GM23338 (cell line): ENCODE data around the gene MCIDAS.

Source experiments
- CREB1 ChIP-seq: fragments of 250-450 bp; sonication (Bioruptor Pico); IDR thresholded peaks from 2 replicates; pipeline ENCODE4 v1.5.0; 2020; ENCODE audit warnings: low read depth, mild to moderate bottlenecking, moderate library complexity
- EZH2 ChIP-seq: fragments of 200-600 bp; sonication (generic); IDR thresholded peaks from one replicate; pipeline ENCODE4 v1.8.0; 2017; ENCODE audit warnings: antibody characterized with exemption, mild to moderate bottlenecking, low read depth; ENCODE audit not compliant: unreplicated experiment
- EZH2phosphoT487 ChIP-seq: fragments of 200-600 bp; sonication (generic); IDR thresholded peaks from one replicate; pipeline ENCODE4 v1.8.1; 2018; ENCODE audit warnings: antibody characterized with exemption; ENCODE audit not compliant: unreplicated experiment
- JUNB ChIP-seq: IDR thresholded peaks from one replicate; pipeline ENCODE4 v1.6.1; 2016; ENCODE audit warnings: antibody characterized with exemption; ENCODE audit not compliant: unreplicated experiment
- NANOG ChIP-seq: IDR thresholded peaks from 2 replicates; pipeline ENCODE4 v1.6.1; 2016; ENCODE audit warnings: antibody characterized with exemption, borderline replicate concordance
- POLR2AphosphoS5 ChIP-seq: IDR thresholded peaks from 2 replicates; pipeline ENCODE4 v1.6.1; 2016; ENCODE audit warnings: antibody characterized with exemption, low read depth
- ZNF114 ChIP-seq: fragments of 250-450 bp; sonication (Bioruptor Pico); IDR thresholded peaks from 2 replicates; pipeline ENCODE4 v1.5.0; 2020; ENCODE audit warnings: mild to moderate bottlenecking, moderate library complexity
- ZNF331 ChIP-seq: fragments of 250-450 bp; sonication (Bioruptor Pico); IDR thresholded peaks from 2 replicates; pipeline ENCODE4 v1.5.0; 2020; ENCODE audit warnings: low read depth, mild to moderate bottlenecking, moderate library complexity
- TF ChIP-seq, protein P1 (sequence below), 2 experiments: fragments of 200-600 bp in 1 of 2; sonication (generic) in 1 of 2; conservative IDR thresholded peaks; 2 replicates each; pipeline versions ENCODE4 v1.5.1 to v1.6.1; 2016 to 2017; ENCODE audit warnings: antibody characterized with exemption in 2 of 2, low read depth in 2 of 2, mild to moderate bottlenecking in 2 of 2, moderate library complexity in 1 of 2
- TF ChIP-seq, protein P2 (sequence below): IDR thresholded peaks from 2 replicates; pipeline ENCODE4 v1.6.1; 2016; ENCODE audit warnings: antibody characterized with exemption
- TF ChIP-seq, protein P3 (sequence below): IDR thresholded peaks from one replicate; pipeline ENCODE4 v1.6.1; 2018; ENCODE audit warnings: antibody characterized with exemption; ENCODE audit not compliant: unreplicated experiment

DNA sequence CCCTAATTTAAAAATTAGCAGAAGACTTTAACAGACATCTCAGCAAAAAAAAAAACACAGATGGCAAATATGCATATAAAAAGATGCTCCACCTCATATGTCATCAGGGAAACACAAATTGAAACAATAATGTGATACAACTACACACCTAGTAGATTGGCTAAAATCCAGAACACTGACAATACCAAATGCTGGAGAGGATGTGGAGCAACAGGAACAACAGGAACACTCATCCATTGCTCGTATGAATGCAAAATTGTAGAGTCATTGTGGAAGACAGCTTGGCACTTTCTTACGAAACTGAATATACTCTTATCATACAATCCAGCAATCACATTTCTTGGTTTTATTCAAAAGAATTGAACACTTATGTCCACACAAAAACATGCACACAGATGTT lies 22.1 kb downstream of the MCIDAS start:
- TF ChIP-seq, protein P1, sequence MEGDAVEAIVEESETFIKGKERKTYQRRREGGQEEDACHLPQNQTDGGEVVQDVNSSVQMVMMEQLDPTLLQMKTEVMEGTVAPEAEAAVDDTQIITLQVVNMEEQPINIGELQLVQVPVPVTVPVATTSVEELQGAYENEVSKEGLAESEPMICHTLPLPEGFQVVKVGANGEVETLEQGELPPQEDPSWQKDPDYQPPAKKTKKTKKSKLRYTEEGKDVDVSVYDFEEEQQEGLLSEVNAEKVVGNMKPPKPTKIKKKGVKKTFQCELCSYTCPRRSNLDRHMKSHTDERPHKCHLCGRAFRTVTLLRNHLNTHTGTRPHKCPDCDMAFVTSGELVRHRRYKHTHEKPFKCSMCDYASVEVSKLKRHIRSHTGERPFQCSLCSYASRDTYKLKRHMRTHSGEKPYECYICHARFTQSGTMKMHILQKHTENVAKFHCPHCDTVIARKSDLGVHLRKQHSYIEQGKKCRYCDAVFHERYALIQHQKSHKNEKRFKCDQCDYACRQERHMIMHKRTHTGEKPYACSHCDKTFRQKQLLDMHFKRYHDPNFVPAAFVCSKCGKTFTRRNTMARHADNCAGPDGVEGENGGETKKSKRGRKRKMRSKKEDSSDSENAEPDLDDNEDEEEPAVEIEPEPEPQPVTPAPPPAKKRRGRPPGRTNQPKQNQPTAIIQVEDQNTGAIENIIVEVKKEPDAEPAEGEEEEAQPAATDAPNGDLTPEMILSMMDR (conservative IDR thresholded peaks at IDR 0.05; ENCODE audit: low read depth in 2 of 2), result no peak
- no peak for TF ChIP-seq POLR2AphosphoS5
- TF ChIP-seq EZH2, result no peak
- no peak for TF ChIP-seq EZH2phosphoT487
- TF ChIP-seq CREB1 (CRISPR knock-in tag), result no peak
- no peak for TF ChIP-seq ZNF331
- TF ChIP-seq, protein P2, sequence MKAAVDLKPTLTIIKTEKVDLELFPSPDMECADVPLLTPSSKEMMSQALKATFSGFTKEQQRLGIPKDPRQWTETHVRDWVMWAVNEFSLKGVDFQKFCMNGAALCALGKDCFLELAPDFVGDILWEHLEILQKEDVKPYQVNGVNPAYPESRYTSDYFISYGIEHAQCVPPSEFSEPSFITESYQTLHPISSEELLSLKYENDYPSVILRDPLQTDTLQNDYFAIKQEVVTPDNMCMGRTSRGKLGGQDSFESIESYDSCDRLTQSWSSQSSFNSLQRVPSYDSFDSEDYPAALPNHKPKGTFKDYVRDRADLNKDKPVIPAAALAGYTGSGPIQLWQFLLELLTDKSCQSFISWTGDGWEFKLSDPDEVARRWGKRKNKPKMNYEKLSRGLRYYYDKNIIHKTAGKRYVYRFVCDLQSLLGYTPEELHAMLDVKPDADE, result no peak
- TF ChIP-seq NANOG, result no peak
- no peak for TF ChIP-seq ZNF114 (CRISPR knock-in tag)
- TF ChIP-seq, protein P3, sequence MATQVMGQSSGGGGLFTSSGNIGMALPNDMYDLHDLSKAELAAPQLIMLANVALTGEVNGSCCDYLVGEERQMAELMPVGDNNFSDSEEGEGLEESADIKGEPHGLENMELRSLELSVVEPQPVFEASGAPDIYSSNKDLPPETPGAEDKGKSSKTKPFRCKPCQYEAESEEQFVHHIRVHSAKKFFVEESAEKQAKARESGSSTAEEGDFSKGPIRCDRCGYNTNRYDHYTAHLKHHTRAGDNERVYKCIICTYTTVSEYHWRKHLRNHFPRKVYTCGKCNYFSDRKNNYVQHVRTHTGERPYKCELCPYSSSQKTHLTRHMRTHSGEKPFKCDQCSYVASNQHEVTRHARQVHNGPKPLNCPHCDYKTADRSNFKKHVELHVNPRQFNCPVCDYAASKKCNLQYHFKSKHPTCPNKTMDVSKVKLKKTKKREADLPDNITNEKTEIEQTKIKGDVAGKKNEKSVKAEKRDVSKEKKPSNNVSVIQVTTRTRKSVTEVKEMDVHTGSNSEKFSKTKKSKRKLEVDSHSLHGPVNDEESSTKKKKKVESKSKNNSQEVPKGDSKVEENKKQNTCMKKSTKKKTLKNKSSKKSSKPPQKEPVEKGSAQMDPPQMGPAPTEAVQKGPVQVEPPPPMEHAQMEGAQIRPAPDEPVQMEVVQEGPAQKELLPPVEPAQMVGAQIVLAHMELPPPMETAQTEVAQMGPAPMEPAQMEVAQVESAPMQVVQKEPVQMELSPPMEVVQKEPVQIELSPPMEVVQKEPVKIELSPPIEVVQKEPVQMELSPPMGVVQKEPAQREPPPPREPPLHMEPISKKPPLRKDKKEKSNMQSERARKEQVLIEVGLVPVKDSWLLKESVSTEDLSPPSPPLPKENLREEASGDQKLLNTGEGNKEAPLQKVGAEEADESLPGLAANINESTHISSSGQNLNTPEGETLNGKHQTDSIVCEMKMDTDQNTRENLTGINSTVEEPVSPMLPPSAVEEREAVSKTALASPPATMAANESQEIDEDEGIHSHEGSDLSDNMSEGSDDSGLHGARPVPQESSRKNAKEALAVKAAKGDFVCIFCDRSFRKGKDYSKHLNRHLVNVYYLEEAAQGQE, result no peak
- no peak for TF ChIP-seq JUNB
